NCI-H1417 (cell line): ENCODE results near the gene PRKCB.
"Not testable (repeated sequence)": the region's sequence is repeated elsewhere in the genome, so short reads cannot be mapped to it uniquely, and the experiment has no call there.

ENCODE experiments used
- DNase-seq, 3 experiments: peaks; one replicate each; lab custom pipeline; 2025; lab: John Stamatoyannopoulos, UW

PRKCB gene

GRCh38 chr16:24131294-24131693 lies 295.5 kb downstream of the PRKCB start:
- no peak for DNase-seq

- DNase-seq, result no peak
Observed at GRCh38 chr16:24132048-24132796, 296.4 kb downstream of the PRKCB start.

- no peak for DNase-seq
Observed at GRCh38 chr16:24132797-24133155, 297.0 kb downstream of the PRKCB start.

- DNase-seq, result no peak
Observed at GRCh38 chr16:24135624-24136565, 300.1 kb downstream of the PRKCB start.

- no peak for DNase-seq
Observed at GRCh38 chr16:24138024-24138423, 302.2 kb downstream of the PRKCB start.

GRCh38 chr16:24138575-24138974 lies 302.8 kb downstream of the PRKCB start:
- no peak for DNase-seq

- no peak for DNase-seq
Observed at GRCh38 chr16:24139282-24139681, 303.5 kb downstream of the PRKCB start.

GRCh38 chr16:24140730-24141129 lies 304.9 kb downstream of the PRKCB start:
- no peak for DNase-seq

- no peak for DNase-seq
Observed at GRCh38 chr16:24141466-24141865, 305.7 kb downstream of the PRKCB start.

- DNase-seq, result no peak
Observed at GRCh38 chr16:24141917-24142316, 306.1 kb downstream of the PRKCB start.

- no peak for DNase-seq
Observed at GRCh38 chr16:24145927-24146326, 310.1 kb downstream of the PRKCB start.

GRCh38 chr16:24146518-24146917 lies 310.7 kb downstream of the PRKCB start:
- no peak for DNase-seq

- DNase-seq, result no peak
Observed at GRCh38 chr16:24149102-24149501, 313.3 kb downstream of the PRKCB start.

GRCh38 chr16:24150282-24150681 lies 314.5 kb downstream of the PRKCB start:
- no peak for DNase-seq

- DNase-seq, result peak in 1 of 3 experiments; percentile 28
Observed at GRCh38 chr16:24151482-24151939, 315.7 kb downstream of the PRKCB start.

- not testable (repeated sequence) for DNase-seq
Observed at GRCh38 chr16:24152048-24152447, 316.3 kb downstream of the PRKCB start.

GRCh38 chr16:24152826-24153225 lies 317.0 kb downstream of the PRKCB start:
- DNase-seq, result no peak

GRCh38 chr16:24156777-24157176 lies 321.0 kb downstream of the PRKCB start:
- DNase-seq, result no peak

- peak in 1 of 3 experiments; percentile 37 for DNase-seq
Observed at GRCh38 chr16:24163935-24164334, 328.2 kb downstream of the PRKCB start.

GRCh38 chr16:24164416-24164815 lies 328.6 kb downstream of the PRKCB start:
- no peak for DNase-seq

- DNase-seq, result no peak
Observed at GRCh38 chr16:24165273-24165672, 329.5 kb downstream of the PRKCB start.

- no peak for DNase-seq
Observed at GRCh38 chr16:24166661-24167528, 331.1 kb downstream of the PRKCB start.
